ENCODE data around the gene SEPTIN12. TPM values are rescaled to one million over a fixed set of nuclear protein-coding genes. Genes with fewer than 3 reads are reported as not detected.

Gene SEPTIN12, protein sequence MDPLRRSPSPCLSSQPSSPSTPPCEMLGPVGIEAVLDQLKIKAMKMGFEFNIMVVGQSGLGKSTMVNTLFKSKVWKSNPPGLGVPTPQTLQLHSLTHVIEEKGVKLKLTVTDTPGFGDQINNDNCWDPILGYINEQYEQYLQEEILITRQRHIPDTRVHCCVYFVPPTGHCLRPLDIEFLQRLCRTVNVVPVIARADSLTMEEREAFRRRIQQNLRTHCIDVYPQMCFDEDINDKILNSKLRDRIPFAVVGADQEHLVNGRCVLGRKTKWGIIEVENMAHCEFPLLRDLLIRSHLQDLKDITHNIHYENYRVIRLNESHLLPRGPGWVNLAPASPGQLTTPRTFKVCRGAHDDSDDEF
- polyA plus RNA-seq (ENCODE audit: insufficient read length), result 0.57 TPM
- long read RNA-seq, donor 1, result 0 reads
- long read RNA-seq, donor 2, result 0 reads
- long read RNA-seq, donor 3, result 0 reads
- long read RNA-seq, donor 4, result 0 reads
- long read RNA-seq, donor 5, result 0 reads
- long read RNA-seq, donor 6, result 0 reads
- long read RNA-seq, donor 7, result 0 reads
- long read RNA-seq, donor 8, result 0 reads

DNA sequence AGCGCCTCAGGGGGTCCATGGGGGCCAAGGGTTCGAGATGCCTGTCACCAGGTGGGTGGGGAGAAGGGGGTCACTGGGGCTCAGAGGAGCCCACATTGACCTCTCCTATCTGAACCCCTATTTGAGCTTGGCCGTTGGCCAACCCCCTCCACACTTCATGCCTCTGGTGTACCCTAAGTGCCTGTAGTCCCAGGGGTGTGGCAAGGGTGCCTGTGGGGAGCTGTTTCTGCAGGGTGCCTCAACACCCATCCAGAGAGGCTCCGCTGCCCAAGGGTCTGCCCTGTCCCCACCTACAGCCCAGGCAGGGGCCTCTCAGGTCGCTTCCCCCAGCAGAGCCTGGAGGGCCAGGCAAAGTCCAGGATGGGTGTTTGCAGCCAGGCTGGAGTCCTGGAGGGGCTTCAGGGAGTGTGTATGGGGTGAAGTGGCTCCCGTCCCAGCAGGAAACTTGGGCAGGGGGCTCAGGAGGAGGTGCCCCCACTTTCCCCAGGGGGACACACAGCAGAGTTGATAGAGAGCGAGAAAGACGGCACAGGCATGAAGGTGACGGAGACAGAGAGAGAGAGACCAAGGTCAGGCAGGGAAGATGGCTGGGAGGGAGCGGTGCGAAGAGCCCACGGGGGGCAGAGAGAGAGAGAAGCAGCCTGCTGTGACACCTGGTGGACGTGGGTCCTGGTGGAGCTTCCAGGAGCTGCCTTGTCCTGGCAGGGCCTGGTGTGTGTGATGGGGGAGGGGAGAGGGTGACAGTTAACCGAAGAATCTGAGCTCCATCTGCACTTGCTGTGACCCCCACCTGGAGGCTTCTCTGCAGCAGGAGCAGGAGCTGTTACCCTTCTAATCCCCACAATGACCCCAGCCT is at the start of gene SEPTIN12:
TSS of gene SEPTIN12 (minus strand) at position 719 of the 856 bp plus-strand sequence. CDS start at position 19, 700 bp downstream.
- no peak for DNase-seq

DNA sequence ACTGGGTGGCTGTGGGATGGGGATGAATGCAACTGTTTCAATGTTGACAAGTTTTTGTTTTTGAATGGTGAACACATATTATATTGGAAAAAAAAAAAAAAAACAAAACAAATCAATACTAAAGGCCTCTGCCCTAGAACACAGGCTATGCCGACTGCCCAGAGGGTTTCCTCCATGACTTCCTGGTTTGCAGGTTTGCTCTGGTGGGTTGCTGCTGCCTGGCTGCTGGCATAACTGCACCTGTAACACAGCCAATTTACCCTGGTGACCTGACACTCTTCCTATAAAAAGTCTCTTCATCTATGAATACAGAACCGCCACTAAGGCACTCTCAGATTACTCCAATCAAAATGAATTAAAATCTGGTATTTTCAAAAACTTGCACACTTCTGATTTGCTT is 48.6 kb upstream of the SEPTIN12 start:
- DNase-seq, result no peak

DNA sequence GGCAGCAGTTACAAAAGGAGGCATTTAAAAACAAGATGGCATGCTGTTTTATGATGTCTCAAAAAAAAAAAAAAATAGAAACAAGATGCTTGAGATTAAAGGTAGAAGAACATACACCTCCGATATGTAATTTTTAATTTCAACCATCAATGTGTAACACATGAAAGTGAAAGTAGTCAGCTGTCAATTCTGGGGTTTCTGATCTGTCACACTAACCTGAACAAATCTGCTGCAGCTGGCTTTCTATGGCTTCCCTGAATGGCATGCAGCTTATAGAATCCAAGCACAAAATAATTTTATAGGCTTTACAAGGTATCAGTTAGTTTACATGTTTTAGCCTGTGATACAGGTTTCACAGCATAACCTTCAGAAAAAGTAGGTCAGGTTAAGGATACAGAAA is 45.4 kb upstream of the SEPTIN12 start:
- DNase-seq, result no peak

GRCh38 chr16:4832698-4833343 is 44.7 kb upstream of the SEPTIN12 start:
- no peak for DNase-seq

GRCh38 chr16:4831616-4832015 is 43.5 kb upstream of the SEPTIN12 start:
- DNase-seq, result no peak

GRCh38 chr16:4830408-4830807 is 42.3 kb upstream of the SEPTIN12 start:
- DNase-seq, result no peak

DNA sequence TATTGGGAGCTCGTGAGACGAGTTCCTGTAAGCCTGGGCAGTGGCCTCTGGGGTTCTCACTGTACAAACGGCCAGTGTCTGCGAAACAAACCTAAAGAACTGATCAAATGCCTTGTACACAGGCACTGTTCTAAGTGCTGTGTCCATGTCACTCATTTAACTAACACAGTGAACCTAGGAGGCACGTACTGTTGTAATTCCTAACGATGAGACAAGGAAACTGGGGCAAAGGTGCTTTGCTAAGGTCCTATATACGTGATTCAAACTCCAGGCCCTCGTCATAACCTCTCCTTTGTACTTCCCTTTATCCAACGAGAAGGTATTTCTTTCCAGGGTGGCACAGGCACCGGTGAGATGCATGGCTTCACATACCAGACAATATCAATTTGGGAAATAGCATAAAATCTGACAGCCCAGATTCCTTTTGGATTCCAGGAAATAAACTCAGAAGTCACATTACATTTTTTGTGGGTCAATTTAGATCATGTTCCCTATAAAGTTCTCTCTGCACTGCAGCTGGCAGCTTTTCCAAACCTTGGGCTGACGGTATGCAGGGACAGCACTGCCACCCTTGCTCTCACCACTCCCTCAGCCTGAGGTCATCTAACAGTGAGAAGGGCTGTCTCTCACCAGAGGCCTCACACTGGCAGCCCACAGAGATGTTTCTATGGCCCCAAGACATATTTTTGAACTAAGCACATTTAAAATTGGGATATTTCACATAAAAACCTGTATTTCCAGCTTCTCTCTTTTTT is 40.6 kb upstream of the SEPTIN12 start:
- DNase-seq, result no peak

DNA sequence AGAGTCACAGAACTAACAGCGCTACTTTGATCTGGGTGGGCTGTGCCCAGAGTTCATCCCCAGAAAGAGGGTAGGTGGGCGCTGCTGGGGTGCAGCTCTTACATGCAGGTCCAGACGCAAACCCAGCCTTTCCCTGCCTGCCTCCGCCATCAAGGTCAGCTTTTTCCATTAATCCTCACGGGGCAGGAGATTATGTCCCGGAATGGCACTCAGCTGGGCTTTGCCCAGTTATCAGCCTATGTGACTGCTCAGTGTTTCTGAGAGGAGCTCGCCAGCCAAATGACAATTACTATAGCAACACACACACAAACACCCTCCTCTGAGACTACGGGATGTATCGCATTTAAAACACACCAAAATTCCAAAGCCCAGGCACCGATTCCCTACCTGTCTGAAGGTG is 38.8 kb upstream of the SEPTIN12 start:
- DNase-seq, result no peak

- no peak for DNase-seq
Observed at GRCh38 chr16:4826526-4826925, 38.4 kb upstream of the SEPTIN12 start.

DNA sequence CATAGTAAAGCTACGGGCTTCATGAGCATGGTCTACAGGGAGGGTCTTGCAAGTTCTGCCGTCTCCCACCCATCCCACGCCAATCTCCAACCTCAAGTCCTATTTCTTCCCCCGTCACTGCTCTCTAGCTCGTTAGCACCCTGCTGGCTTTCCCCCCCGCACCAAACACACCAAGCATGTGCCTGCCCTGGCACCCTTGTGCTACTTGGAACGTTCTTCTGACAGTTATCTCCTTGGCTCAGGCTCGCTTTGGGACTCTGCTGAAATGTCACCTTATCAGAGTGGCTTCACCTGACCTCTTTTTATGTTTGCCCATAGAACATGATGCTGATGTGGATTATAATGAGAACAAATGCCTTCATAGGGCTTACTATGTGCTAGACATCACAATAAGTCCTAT is 37.1 kb upstream of the SEPTIN12 start:
- no peak for DNase-seq

- no peak for DNase-seq
Observed at GRCh38 chr16:4820652-4821051, 32.5 kb upstream of the SEPTIN12 start.

DNA sequence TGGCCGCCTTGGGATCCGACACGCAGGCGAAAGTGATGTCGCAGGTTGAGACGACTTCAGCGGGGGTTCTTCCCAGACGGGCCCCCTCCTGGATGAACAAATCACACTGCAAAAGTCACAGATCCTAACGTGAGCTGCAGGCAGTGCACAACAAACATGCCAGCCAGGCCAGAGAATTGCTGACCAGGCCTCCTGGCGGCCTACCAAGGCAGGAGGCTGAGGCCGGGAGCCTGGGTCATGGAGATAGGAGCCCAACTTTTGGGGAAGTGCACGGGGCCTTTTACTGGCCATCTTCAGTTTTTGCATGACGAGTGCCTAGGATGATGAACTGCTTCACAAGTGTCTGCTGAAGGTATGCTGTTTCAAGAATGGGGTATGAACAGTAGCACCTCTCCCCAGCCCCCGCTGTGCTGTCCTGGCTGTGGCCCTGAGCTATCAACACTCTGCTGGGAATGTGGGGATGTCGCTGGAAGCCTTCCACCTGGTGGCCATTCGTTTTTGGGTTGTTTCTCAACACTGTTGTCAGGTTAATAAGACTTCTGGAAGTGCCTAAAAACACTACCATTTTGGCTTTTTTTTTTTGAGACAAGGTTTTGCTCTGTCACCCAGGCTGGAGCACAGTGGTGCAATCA is 26.5 kb upstream of the SEPTIN12 start:
- DNase-seq, result no peak

DNA sequence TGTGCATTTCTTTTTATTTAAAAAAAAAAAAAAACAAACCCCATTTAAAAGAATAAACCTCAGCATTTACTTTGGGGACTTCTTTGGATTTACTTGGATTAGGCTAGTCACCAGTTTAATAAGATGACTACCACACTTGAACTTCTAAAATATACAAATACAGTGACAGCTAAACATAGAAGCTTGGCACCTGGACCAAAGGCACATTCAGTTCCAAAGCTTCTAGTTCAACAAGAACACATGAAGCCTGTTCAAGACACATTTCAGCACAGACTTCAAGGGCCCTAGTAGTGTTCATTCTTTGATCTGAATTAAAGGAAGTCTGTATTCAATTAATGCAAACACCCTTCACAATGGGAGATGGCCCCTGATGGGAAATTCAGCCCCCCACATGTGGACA is 25.9 kb upstream of the SEPTIN12 start:
- DNase-seq, result no peak

DNA sequence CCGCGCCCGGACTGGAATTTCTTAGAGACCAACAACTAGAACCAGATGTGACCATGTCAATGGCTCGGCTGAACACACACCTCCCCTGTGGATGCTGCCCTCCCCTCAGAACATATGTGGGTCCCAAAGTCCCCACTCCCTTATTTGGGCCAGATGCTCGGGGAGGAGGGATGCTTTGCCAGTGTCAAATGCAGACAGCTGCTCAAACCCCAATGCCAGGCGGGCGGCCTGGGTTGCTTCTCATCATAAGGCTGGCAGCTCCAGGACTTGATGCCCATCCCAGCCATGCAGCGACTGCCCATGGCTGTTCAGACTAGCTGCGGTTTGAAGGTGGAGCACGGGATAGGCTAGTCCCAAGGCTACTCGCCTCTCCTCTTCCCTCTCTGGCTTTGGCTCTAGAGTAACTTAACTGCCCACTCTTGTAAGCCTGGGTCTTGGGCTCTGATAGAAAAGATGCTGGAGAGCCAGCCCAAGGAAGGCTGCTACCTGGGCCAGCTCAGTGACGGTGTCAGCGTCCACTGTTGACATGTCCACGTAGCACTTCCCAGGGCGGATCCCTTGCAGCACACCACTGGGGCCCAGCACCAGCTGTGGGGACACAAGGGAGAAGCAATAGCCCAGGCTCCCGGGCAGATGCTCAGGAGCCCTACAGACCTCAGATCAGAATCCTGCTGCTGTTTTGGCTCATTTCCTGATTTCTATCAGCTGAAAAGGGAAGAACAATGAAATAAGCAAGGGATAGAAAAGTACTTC is 25.3 kb upstream of the SEPTIN12 start:
- no peak for DNase-seq

GRCh38 chr16:4811773-4812172 is 23.6 kb upstream of the SEPTIN12 start:
- no peak for DNase-seq

DNA sequence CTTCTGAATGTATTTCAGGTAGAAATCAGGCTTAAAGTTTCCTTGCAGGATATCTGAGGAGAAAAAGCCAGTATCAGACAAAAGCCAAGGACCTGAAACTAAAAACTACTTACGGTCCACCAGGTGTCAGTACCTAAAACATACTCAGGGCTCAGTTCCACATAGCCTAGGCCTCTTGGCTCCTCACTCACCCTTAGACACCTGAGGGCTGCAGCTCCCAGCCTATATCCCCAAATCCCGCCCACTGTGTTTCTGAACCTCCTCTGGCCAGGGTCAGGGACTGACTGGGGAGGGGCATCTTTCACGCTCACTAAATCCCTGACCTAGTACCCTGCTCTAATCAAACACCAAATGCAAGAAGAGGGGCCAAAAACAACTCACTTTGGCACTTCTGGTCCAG is 23.1 kb upstream of the SEPTIN12 start:
- no peak for DNase-seq

- DNase-seq, result no peak
Observed at GRCh38 chr16:4806280-4806679, 18.1 kb upstream of the SEPTIN12 start.

- no peak for DNase-seq
Observed at GRCh38 chr16:4805231-4805630, 17.1 kb upstream of the SEPTIN12 start.

DNA sequence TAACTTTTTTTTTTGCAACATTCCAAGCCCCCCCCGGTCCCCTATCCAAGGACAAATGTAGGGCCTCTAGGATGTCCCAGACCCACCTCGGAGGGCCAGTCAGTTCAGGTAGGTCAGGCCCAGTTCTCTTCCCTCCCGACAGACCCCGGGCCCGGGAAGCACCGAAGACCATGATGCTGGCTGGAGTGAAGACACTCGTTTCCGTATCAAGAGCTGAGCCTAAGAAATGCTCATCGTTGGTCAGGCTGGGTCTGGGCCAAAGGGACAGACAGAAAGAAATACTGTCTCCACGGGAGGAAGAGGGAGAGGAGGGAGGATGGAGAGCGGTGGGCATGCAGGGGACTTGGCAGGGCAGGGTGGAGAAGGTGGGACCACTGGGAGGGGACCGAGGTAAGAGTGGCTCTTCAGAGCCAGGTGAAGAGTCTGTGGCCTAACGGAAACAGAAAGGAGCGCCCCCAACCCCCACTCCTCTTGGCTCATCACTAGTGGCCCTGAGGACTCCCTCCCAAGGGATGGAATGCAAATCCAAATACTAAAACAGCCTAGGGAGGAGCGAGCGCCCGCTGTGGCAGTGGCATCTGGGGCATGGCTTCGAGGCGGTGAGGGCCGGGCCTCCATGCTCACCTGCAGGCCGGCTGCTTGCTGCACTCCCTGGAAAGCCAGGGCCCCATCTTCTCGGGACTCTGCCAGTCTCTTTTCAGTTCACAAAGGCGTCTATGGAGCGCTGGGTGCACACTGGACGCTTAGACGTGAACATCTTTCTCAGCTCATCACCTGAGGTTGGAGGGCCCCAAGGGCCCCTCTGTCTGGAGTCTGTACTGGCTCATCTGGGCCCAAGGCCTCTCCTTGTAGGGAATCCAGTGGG is 16.0 kb upstream of the SEPTIN12 start:
- DNase-seq, result no peak
